HL-60/S4 treated with phorbol 12-myristate 13-acetate at 8.2 ng/mL for 4 days and 3 days (cell line): ENCODE results near the gene ADCY4.

Source experiments
- in situ Hi-C: fragments of 300-500 bp; cut with MboI; formaldehyde crosslinking; loops from 2 replicates; pipeline ENCODE4 v1.15.0; 2022; ENCODE audit warnings: low sequenced_read_pairs

ADCY4 gene

DNA sequence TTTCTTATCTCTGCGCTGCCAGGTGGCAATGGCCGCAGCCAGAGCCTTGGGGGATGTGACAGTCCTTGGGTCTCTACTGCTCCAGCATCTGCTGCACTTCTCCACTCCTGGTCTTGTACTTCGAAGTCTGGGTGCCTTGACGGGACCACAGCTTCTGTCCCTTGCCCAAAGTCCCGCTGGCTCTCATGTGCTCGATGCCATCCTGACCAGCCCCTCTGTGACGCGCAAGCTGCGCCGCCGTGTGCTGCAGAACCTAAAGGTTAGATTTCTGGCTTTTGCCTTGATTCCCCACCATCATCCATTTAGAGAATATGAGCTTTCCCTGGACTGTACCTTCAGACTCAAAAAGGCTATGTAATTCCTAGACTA lies 30.9 kb downstream of the ADCY4 start:
- in situ Hi-C loops, result no loop called here

DNA sequence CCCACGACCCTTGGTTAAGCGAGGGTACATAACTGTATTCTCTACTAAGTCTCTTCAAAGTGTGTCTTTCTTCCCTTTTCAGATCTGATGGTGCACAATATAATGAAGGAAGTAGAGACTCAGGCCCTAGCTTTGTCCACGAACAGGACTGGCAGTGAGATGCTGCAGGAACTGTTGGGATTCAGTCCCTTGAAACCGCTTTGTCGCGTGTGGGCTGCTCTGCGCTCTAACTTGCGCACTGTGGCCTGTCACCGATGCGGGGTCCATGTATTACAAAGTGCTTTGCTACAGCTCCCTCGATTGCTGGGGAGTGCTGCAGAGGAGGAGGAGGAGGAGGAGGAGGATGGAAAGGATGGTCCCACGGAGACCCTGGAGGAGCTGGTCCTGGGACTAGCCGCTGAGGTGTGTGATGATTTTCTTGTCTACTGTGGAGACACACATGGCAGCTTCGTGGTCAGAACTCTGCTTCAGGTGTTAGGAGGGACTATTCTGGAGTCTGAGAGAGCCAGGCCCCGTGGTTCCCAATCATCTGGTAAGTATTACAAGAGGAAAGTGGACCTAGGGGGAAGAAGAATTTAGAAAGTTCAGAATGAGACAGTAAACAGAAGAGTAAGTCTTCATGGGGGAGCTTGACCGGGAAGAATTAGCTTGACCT lies 34.4 kb downstream of the ADCY4 start:
- in situ Hi-C loops, result no loop called here

DNA sequence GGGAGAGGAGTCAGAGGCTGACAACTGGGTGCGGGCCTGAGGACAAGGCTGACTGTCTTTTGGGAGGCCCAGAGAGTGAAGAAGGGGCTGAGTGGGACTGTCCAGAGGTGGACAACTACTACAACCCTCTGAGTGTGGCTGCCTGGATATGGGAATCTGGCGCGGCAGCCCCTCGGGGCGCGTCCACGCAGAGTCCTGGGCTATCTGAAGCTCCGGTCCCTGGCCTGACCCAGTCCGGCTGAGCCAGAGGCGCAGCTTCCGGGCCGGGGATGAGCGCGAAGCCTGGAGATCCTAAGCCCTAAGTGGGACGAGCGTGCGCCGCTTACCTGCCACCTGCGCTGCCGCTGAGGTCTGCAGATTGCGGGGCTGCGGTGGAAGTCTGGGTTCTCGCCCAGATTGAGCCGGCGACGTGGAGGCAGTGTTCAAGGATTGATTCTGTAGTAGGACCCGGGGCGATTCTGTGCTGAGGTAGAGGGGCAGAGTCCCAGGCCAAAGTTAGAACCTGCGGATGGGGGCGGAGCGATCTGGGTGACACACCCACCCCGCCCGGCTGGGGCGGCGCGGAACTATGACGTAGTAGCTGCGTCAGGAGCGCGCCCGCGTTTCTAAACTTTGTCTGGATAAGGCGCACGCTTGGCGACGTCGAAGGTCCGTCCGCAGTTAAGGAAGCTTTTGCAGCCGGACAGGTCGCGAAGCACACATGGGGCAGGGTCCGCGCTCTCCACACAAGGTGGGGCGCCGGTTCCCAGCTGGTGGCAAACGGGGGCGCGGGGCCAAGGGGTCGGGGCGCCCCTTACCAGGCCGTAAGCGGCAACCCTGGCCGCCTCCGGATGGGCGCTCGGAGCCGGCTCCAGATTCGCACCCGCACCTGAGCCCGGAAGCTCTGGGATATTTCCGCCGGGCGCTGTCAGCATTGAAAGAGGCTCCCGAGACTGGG lies 35.3 kb downstream of the ADCY4 start, which contains the start of the genes DHRS1 and NOP9:
DHRS1 (minus strand) TSS at position 526 of the 937 bp plus-strand sequence. CDS start 674 bp downstream, outside the sequence.
NOP9 (plus strand) TSS at position 596 of the 937 bp plus-strand sequence; CDS start at position 701, 105 bp downstream.
- in situ Hi-C loops, result loop anchor here (10.0 kb wide), 1 partner anchor 55 kb away; the partner anchor contains the start of gene TINF2

DNA sequence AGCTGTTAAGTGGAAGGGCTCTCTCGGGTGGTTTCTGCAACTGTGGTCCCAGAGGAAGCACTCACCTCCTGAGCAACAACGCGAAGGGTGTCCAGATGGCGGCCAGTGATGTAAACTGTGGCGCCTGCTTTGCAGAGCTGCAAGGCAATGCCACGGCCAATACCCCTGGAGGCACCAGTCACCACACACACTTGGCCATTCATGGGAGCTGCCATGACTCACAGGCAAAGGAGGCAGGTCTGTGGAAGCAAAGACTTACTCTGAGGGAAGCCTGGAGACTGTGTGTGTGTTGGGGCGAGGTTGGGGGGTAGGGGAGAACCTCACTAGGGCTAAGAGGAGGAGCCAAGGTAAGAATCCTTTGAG lies 36.0 kb downstream of the ADCY4 start:
- in situ Hi-C loops, result loop anchor here (10.0 kb wide), 1 partner anchor 54 kb away; the partner anchor contains the start of gene TINF2

DNA sequence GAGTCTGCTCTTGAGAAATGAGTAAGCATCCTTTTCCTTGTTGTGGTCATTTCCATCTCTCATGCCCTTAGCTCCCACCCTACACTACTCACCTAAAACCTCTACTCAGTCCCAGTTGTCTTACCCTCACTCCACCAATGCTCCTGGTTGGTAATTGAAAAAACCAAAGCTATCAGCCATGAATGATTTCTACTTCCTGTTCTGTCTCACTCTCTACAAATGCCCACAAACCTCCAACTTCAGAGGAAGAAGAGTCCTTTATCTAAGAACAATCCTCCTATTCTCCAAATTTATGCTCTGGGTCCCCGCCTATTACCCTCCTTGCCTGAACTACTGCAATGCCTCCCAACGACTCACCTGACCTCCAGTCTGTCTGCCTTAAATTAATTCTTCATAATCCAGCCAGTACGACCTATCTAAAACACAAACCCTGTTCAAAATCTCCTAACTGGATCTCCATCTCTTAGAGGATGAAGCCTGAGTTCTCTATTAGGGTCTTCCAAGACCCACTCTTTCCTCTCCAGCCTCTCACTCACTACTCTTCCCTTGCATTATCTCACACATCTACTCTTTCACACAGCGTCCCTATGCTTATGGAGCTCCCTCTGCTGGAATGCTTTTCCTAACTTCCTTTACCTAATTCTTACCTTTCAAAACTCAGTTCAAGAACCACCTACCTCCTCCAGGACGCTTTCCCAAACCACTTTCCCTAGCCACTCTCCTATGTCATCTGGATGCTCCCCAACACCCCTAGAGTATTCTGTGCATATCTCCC lies 37.5 kb downstream of the ADCY4 start:
- in situ Hi-C loops, result loop anchor here (10.0 kb wide), 1 partner anchor 53 kb away; the partner anchor contains the start of gene TINF2

DNA sequence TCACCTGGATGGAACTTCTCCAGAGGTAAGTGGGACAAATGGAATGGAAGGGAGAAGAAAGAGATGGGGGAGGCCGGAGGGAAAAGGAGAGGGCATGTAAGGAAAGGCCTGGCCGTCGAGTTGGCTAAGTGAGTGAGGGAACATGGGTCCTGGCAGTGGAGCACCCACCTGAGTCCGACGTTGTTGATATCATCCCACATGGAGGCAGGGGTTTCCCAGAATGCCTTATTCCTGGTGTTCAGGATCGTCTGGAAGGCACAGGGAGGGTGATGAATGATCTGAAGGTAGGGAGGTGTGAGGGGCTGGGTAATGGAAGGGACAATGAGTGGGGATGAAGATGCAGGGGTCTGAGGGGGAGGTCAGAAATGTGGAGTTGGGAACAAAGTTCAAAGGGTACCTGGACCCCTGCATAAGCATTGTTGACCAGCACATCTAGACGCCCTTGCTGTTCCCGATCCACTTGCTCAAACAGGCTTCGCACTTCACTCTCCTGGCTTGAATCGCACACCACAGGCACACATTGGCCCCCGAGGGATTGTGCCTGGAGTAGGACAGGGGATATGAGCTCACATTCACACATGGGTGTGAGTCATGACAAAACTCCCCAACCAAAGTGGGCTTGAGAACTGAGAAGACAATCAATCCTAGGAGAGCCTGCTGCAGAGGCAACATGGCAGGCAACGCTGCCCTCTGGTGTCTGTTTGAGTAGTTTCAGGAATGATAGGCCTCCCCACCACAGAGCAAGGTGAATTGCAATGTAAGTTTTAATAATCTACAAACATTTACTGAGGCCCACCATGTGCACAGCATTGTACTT lies 38.3 kb downstream of the ADCY4 start:
- in situ Hi-C loops, result loop anchor here (10.0 kb wide), 1 partner anchor 52 kb away; the partner anchor contains the start of gene TINF2

DNA sequence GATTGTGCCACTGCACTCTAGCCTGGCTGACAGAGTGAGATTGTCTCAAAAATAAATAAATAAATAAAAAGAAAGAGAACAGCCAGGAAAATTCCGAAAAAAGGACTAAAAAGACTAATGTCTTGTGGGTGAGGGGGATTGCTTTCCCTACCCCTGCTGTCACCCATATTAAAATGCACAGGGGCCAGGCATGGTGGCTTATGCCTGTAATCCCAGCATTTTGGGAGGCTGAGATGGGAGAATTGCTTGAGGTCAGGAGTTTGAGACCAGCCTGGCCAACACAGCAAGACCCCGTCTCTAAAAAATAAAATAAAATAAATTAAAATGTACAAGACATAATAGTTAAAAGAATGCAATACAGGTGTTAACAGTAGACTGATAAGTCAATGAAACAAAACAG lies 41.3 kb downstream of the ADCY4 start:
- in situ Hi-C loops, result loop anchor here (10.0 kb wide), 1 partner anchor 49 kb away; the partner anchor contains the start of gene TINF2

DNA sequence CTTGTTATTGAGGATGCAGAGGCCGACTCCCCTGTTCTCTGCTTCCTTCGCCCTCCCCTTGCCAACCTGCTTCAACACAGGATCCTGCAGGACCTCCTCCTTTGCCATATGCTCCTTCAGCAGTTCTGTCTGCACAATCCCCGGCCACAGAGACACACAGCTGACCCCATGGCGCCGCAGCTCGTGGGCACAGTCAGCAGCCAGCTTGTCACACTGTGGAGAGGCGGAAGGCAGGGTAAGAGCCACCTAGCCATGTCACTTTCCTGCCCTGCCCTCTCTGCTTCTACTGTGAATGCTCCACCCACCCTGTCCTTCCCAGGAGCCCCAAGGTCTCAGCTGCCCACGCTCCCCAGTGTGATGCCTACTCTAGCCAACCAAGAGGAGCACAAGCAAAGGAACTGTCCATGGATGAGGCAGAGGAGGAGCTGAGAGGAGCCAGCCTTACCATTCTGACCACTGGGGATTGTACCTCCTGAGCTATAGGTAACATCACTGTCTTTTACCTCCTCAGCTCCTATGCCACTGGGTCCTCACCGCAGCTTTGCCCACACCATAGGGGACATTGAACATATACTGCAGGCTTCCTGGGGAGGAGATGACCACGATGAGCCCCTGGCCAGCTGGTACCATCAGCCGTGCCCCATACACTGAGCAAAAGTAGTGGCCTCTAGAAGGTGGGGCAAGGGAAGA lies 42.6 kb downstream of the ADCY4 start:
- in situ Hi-C loops, result loop anchor here (10.0 kb wide), 1 partner anchor 47 kb away; the partner anchor contains the start of gene TINF2

DNA sequence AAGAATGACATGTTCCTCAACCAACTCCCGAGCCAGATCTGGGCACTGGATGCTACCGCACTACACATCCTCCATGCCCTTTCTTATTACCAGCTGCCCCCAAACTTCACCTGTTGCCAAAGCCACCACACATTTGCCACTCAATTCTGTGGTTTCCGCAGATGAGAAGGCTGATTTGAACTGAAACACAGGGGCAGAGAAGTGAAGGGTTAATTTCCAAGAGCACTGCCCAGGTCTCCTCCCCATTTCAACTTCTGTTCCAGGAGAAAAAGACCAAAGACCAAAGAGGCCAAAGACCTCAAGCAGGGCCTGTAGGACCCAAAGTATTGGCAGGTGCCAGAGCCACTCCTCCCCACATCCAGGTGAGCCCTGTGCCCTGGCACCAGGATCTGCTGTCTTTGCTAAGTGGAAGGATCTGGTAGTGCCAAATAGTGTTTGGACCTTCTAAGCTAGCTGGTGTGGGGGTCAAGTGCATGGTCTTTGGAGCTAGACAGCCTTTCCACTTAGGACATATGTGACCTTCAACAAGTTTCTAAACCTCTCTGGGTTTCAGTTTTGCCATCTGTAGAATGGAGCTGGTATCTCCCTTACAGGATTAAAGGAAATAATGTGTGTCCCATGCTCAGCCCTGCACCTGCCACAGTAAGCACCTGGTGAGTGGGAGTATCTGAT lies 43.3 kb downstream of the ADCY4 start:
- in situ Hi-C loops, result loop anchor here (10.0 kb wide), 1 partner anchor 47 kb away; the partner anchor contains the start of gene TINF2

DNA sequence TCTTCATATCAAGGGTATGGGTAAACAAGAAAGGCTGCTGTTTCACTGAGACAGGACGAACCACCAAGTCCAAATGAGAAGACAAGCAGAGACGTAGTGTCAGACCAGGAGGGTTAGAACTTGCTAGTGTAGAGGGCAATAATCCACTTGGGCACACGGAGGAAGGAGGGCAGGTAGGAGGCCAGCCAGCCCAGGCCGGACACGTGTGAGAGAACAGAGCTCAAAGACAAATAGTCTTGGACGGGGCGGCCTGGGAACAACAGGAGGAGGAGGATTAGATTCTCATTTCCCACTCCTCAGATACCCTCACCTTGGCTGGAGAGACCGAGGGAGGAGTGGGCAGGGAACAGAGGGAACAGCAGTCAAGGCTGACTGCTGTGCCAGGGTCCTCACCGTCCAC lies 44.1 kb downstream of the ADCY4 start:
- in situ Hi-C loops, result loop anchor here (10.0 kb wide), 1 partner anchor 46 kb away; the partner anchor contains the start of gene TINF2

DNA sequence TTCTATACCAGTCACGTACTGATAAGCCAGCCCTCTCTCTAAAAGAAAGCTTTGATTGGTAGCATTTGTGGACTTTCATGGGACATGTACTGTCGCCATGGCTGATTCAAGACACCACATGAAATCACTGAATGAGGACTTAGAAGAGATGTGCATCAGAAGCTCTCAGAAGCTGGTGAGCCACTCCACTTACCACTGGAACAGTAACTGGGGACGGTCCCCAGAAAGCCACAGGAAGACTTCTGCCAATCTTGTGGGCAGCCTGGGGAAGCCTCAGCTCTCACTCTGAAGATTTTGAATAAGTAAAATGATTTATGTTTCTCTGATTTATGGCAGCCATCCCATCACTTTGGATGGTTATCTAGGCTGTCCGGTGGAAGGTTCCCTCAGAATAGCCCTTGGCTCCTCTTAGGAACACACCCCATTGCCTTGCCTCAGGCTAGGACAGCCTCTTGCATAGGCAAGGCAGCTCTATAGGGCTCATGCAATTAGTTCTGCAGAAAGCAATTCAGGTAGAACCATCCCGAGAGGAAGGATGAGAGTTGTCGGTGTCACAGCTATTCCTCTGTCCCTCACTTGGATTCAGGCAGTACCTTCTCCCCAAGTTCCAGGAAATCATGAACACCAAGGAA lies 45.1 kb downstream of the ADCY4 start:
- in situ Hi-C loops, result loop anchor here (10.0 kb wide), 1 partner anchor 45 kb away; the partner anchor contains the start of gene TINF2

DNA sequence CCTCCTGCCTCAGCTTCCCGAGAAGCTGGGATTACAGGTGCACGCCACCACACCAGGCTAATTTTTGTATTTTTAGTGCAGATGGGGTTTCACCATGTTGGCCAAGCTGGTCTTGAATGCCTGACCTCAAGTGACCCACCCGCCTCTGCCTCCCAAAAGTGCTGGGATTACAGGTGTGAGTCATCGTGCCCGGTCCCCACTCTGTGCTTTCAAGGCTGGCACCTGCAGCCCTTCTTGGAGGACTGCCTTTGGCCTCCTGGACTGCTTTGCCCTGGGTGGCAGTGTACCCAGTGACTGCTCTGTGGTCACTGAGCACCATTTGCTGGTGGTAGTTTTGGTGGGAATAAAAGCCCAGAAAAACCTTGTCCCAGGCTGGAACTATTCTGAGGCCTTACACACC lies 47.9 kb downstream of the ADCY4 start:
- in situ Hi-C loops, result no loop called here

DNA sequence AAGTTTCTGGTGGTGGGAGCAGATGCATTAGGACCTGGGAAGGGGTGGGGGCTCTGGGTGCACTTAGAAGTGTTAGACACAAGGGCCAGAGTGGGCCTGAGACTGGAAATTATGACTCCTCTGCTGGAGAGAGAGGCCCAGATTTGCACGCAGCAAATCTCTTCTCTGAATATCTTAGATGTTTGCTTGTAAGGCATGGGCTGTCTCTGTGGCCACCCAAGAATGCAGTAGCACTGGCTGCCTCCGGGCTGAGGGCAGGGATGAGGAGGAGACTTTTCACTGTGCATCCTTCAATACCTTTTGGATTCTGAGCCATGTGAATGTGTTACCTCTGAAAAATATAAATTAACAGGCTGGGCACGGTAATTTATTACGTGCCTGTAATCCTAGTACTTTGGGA lies 49.5 kb downstream of the ADCY4 start:
- in situ Hi-C loops, result no loop called here

DNA sequence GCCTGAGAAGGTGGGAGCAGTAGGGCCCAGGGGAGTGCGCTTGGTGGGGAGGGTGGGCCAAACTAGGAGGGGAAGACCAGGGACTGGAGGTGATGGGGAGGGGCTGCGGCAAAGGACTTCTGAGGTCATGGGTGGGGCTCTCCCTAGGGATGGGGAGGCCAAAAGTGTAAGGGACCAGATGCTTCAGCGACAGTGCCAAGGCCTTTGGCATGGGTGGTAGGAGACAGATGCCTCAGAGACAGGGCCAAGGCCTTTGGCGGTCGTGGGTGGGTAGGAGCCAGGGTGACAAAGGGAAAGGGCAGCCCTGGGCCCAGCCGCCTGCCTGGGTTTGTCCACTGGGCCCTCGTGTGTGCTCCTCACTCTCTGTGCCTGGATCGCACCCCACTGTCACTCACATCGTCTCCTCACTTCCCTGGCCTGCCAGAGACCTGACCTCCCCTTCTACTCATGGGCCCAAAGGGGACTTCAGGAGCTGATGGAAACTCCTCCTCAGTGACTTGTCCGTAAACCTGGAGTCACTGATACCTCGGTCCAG lies 50.3 kb downstream of the ADCY4 start:
- in situ Hi-C loops, result no loop called here

DNA sequence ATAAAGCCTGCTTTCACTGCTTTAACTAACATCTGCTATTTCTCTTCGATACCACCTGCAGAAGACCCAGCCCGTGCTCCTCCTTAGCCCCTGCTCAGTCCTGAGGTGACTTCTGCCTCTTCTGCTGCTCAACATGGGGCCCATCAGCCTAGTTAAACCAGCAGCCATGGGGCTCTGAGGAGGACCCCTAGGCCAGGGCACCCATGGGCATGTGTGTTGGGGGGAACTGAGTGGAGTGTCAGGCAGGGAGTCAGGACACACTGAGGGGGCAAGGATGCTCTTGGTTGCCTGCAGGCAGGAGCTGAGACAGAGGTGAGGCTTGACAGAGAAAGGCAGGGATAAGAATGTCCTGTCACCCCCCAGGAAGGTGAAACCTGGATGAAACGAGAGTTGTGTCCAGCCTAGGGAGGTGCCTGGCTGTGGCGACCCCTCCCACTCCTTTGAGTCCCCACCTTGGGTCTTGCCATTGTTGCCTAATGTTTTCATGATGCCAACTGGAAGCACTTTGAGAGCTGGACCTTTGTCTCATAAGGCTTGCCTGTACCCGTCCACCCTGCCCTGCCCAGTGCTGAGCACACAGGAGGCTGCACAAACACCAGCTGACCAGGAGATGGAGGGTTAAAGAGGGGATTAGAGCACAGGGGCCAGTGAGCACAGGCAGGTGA lies 50.9 kb downstream of the ADCY4 start:
- in situ Hi-C loops, result no loop called here

DNA sequence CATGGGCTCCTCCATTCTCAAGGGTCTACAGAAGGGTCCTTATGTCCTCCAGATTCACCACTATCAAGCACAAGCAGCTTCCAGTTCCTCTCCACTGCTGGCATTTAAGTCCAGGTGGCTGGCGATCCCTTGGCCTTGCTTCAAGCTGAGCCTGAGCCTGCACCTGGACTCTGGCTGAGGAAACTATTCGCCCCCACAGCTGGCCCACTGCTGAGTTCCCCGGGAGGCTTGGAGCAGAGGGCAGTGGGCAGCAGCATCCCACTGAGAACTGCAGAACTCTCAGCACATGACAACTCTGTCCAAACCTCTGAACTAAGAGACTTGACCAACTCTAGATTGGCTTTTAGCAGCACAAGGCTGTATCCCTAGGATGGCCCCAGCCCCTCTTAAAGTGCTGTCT lies 52.1 kb downstream of the ADCY4 start:
- in situ Hi-C loops, result no loop called here

DNA sequence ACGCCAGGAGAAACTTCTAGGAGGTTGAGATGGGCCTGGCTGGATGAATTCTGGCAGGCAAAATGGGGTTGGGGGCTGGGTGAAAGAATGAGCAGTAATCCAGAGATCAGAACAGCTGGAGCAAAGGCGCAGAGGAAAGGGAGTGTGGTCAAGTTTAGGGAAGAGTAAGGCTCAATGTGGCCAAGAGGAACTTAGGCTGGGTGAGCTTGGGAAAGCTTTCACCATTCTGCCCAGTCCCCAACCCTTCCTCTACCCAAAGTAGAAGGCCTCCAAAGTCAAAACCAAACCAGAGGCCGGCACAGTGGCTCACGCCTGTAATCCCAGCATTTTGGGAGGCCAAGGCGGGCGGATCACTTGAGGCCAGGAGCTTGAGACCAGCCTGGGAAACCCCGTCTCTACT lies 53.2 kb downstream of the ADCY4 start:
- in situ Hi-C loops, result no loop called here
